HL-60 (cell line): ENCODE data around the gene ARG2.

Experiments
- DNase-seq, 2 experiments: peaks; one replicate each; pipeline ENCODE4 v3.0.0-alpha.2; 2010 to 2020; ENCODE audit warnings: low read depth in 1 of 2, low spot score in 1 of 2
- H3K27ac ChIP-seq: fragments of 250-450 bp; sonication (Bioruptor Pico); replicated peaks from 2 replicates; pipeline ENCODE4 v1.5.1; 2020; ENCODE audit warnings: mild to moderate bottlenecking, moderate library complexity
- H3K27me3 ChIP-seq: fragments of 250-450 bp; sonication (Bioruptor Pico); 2 replicates; pipeline ENCODE4 v1.5.1; 2021; ENCODE audit warnings: mild to moderate bottlenecking, moderate library complexity; ENCODE audit not compliant: insufficient read depth, poor library complexity, severe bottlenecking
- H3K4me3 ChIP-seq: replicated peaks from 2 replicates; pipeline ENCODE4 v1.5.1; 2011; ENCODE audit warnings: mild to moderate bottlenecking, control low read depth, low read length; ENCODE audit not compliant: insufficient read depth
- CTCF ChIP-seq: IDR thresholded peaks from one replicate; pipeline ENCODE4 v1.5.1; 2011; ENCODE audit warnings: low read length, control low read depth, inconsistent platforms; ENCODE audit not compliant: insufficient read depth
- GABPA ChIP-seq: IDR thresholded peaks from 2 replicates; pipeline ENCODE4 v1.6.1; 2012; ENCODE audit warnings: low read depth
- POLR2AphosphoS5 ChIP-seq: IDR thresholded peaks from 2 replicates; pipeline ENCODE4 v1.6.1; 2012; ENCODE audit warnings: low read depth
- REST ChIP-seq: IDR thresholded peaks from 2 replicates; pipeline ENCODE4 v1.6.1; 2012; ENCODE audit warnings: low read depth; ENCODE audit not compliant: insufficient replicate concordance
- SPI1 ChIP-seq: IDR thresholded peaks from 2 replicates; pipeline ENCODE4 v1.6.1; 2012; ENCODE audit warnings: low read depth, mild to moderate bottlenecking, borderline replicate concordance

Gene ARG2

GRCh38 chr14:67652189-67652588, 32.5 kb downstream of the ARG2 start:
- Histone ChIP-seq H3K27ac (no peak overlapping the region), H3K27me3 (no peaks in the 10 kb centered on the region), H3K4me3 (no peak overlapping the region)
- no peak for DNase-seq
- TF ChIP-seq GABPA (no peak), SPI1 (no peak), POLR2AphosphoS5 (no peak), REST (no peak), CTCF (no peak)

GRCh38 chr14:67653651-67654280, 34.0 kb downstream of the ARG2 start:
- no peak for TF ChIP-seq SPI1
- TF ChIP-seq CTCF, result no peak
- Histone ChIP-seq H3K27ac (no peak overlapping the region), H3K27me3 (no peaks in the 10 kb centered on the region), H3K4me3 (no peak overlapping the region)
- DNase-seq, result no peak

GRCh38 chr14:67663633-67664032, 43.9 kb downstream of the ARG2 start:
- TF ChIP-seq SPI1 (no peak), REST (no peak), GABPA (no peak), CTCF (no peak), POLR2AphosphoS5 (no peak)
- H3K27ac ChIP-seq, result no peak overlapping the region
- DNase-seq, result no peak
- H3K4me3 ChIP-seq, result no peak overlapping the region
- no peaks in the 10 kb centered on the region for H3K27me3 ChIP-seq

GRCh38 chr14:67665868-67666267, 46.1 kb downstream of the ARG2 start:
- no peak overlapping the region for H3K27ac ChIP-seq

More at GRCh38 chr14:67665868-67666267, 46.1 kb downstream of the ARG2 start:
- DNase-seq, result no peak
- TF ChIP-seq GABPA (no peak), POLR2AphosphoS5 (no peak), REST (no peak), SPI1 (no peak), CTCF (no peak)
- Histone ChIP-seq H3K27me3 (no peaks in the 10 kb centered on the region), H3K4me3 (no peak overlapping the region)
